GM21723 (cell line): ENCODE data around the gene ADCK2.
"Not testable (repeated sequence)": the region's sequence is repeated elsewhere in the genome, so short reads cannot be mapped to it uniquely, and the experiment has no call there.

Source experiments
- ATAC-seq: cut with Tn5 transposase; IDR thresholded peaks from one replicate; pipeline ENCODE4 v1.9.1; 2021; ENCODE audit warnings: mild to moderate bottlenecking, moderate library complexity; ENCODE audit not compliant: unreplicated experiment

The ADCK2 gene

GRCh38 chr7:140672382-140673062 is at the start of gene ADCK2:
TSS of gene ADCK2 (plus strand) at chr7:140672945. CDS start at chr7:140673331, 386 bp downstream.
- peak; percentile 52 for ATAC-seq

- no peak for ATAC-seq
These were observed 48.8 kb upstream of the ADCK2 start for GRCh38 chr7:140623980-140624379.

- ATAC-seq: no peak
These were observed 48.2 kb upstream of the ADCK2 start for GRCh38 chr7:140624392-140625191.

- not testable (repeated sequence) for ATAC-seq
These were observed 47.6 kb upstream of the ADCK2 start for GRCh38 chr7:140625192-140625558.

GRCh38 chr7:140625908-140626868 is 46.6 kb upstream of the ADCK2 start:
- ATAC-seq: no peak

- no peak for ATAC-seq
These were observed 41.7 kb upstream of the ADCK2 start for GRCh38 chr7:140631021-140631420.

GRCh38 chr7:140631602-140632001 is 41.1 kb upstream of the ADCK2 start:
- no peak for ATAC-seq

- ATAC-seq: no peak
These were observed 37.4 kb upstream of the ADCK2 start for GRCh38 chr7:140635345-140635744.

- no peak for ATAC-seq
These were observed 36.9 kb upstream of the ADCK2 start for GRCh38 chr7:140635816-140636215.

- ATAC-seq: no peak
These were observed 35.3 kb upstream of the ADCK2 start for GRCh38 chr7:140637400-140637799.

GRCh38 chr7:140638173-140638791 is 34.5 kb upstream of the ADCK2 start:
- no peak for ATAC-seq

- no peak for ATAC-seq
These were observed 33.2 kb upstream of the ADCK2 start for GRCh38 chr7:140639366-140640053.

GRCh38 chr7:140640060-140640637 is 32.6 kb upstream of the ADCK2 start:
- no peak for ATAC-seq

- ATAC-seq: no peak
These were observed 31.8 kb upstream of the ADCK2 start, which contains the start of gene DENND2A for GRCh38 chr7:140640727-140641523. TSS of gene DENND2A (minus strand) at chr7:140640813. CDS start at chr7:140602397, 38,416 bp downstream.

- ATAC-seq: no peak
These were observed 31.1 kb upstream of the ADCK2 start for GRCh38 chr7:140641524-140642195.

GRCh38 chr7:140643416-140643815 is 29.3 kb upstream of the ADCK2 start:
- ATAC-seq: no peak

GRCh38 chr7:140644761-140645160 is 28.0 kb upstream of the ADCK2 start:
- ATAC-seq: not testable (repeated sequence)

GRCh38 chr7:140645166-140645900 is 27.4 kb upstream of the ADCK2 start:
- ATAC-seq: no peak
